GM20000 (cell line): ENCODE measurements around the gene ATL3.

Experiments used
- DNase-seq: peaks from one replicate; pipeline ENCODE4 v3.0.0; 2012; ENCODE audit warnings: low spot score
- TF ChIP-seq, protein P1 (sequence below): IDR thresholded peaks from 2 replicates; pipeline ENCODE4 v1.5.1; 2012; ENCODE audit warnings: mild to moderate bottlenecking, control low read depth; ENCODE audit errors: extremely low read depth, missing control alignments

Gene ATL3

DNA sequence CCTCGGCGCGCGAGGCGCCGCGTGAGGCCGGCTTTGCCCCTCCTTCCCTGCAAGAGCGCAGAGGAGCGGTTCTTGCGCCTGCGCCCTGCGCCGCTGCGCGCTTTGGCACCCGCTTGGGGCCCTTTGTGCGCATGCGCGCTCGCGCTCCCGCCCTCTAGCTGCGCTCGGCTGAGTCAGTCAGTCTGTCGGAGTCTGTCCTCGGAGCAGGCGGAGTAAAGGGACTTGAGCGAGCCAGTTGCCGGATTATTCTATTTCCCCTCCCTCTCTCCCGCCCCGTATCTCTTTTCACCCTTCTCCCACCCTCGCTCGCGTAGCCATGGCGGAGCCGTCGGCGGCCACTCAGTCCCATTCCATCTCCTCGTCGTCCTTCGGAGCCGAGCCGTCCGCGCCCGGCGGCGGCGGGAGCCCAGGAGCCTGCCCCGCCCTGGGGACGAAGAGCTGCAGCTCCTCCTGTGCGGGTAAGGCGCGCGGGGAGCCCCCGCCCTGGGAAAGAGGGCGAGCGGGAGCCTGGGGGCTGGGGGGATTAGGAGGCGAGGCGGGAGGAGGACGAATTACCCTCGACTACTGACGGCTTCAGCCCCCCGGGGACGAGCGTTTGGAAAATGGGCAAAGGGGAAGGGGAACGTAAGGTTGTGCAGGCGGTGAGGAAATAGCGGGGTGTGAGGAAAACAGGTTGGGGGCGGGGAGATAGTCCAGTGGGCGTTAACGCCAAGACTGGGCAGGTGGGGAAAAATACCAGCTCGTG lies 10.3 kb upstream of the ATL3 start, which contains the start of gene RTN3:
RTN3 (plus strand) TSS at position 180 of the 745 bp plus-strand sequence; CDS start at position 317, 137 bp downstream.
- TF ChIP-seq, protein P1, sequence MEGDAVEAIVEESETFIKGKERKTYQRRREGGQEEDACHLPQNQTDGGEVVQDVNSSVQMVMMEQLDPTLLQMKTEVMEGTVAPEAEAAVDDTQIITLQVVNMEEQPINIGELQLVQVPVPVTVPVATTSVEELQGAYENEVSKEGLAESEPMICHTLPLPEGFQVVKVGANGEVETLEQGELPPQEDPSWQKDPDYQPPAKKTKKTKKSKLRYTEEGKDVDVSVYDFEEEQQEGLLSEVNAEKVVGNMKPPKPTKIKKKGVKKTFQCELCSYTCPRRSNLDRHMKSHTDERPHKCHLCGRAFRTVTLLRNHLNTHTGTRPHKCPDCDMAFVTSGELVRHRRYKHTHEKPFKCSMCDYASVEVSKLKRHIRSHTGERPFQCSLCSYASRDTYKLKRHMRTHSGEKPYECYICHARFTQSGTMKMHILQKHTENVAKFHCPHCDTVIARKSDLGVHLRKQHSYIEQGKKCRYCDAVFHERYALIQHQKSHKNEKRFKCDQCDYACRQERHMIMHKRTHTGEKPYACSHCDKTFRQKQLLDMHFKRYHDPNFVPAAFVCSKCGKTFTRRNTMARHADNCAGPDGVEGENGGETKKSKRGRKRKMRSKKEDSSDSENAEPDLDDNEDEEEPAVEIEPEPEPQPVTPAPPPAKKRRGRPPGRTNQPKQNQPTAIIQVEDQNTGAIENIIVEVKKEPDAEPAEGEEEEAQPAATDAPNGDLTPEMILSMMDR, result no peak
- DNase-seq, result peak; percentile 97

DNA sequence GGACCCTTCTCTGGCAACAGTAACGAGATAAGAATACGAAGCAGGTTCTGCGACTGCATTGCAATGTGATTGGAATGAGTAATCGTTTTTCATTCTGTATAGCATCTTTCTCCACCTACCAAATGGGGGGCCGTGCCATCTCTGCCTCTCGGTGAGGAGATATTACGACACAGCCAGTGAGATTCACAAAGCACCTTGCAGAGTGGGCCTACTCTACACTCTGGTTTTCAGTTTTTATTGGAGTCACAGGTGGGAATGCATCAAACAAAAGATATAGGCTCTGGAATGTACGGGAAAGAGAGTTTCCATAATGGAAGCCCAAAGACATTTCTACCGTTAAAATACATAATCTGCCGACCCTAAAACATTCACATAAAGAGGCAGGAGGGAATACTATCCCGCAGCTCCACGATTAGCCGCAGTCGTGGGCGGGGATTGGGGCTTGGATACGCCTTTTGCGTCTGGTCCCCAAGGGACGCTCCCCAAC lies 9.7 kb upstream of the ATL3 start:
- TF ChIP-seq, protein P1, result no peak
- DNase-seq, result peak; percentile 32

DNA sequence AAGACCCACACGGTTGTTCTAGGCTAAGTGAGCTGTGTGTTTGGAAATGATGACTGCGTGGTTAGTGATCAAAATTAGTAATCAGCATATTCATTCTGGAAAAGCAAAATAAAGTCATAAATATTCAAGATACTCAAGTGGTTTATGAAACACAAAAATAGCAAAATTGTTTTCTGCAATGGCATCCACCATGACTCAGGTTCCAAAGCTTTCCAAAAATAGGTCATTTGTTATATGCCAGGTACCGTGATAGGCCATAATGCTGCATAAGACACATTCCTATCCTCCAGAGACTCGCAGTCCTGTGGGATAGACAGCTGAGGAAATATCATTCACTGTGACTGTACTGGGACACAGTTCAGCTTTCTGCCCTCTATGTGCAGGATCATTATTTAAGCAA lies 2.4 kb upstream of the ATL3 start:
- DNase-seq, result no peak
- TF ChIP-seq, protein P1, result no peak

DNA sequence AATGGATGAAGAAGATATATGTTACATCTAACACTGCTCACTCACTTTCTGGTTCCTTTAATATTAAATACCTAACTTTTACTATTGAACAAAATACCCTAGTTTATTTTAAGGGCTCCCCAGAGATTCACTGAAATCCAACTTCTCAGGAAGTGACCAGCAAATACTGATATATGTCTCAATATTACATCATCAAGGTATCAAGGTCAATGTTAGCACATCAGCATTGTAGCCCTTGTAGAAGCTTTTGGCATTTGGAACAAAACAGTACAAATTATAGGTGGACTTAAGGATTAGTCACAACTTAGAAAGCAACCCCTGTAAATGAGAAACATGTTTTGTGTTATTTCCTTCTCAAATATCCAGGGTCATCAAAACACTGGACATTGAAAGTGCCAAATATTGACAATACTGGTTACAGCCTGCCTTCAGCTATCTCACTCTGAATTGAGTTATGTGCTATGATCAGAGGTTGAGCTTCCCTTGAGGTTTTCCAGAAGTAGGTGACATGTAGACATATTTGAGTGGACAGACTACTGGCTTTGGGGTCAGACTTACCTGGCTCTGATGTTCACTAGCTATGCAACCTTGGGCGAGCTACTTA lies 1.9 kb upstream of the ATL3 start:
- no peak for DNase-seq
- TF ChIP-seq, protein P1, result no peak

DNA sequence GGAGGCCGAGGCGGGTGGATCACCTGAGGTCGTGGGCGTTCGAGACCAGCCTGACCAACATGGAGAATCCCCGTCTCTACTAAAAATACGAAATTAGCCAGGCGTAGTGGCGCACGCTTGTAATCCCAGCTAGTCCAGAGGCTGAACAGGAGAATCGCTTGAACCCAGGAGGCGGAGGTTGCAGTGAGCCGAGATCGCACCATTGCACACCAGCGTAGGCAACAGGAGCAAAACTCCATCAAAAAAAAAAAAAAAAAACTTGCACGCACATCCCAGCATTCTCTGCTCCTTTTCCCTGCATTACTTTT lies 934 bp upstream of the ATL3 start:
- TF ChIP-seq, protein P1, result no peak
- no peak for DNase-seq

DNA sequence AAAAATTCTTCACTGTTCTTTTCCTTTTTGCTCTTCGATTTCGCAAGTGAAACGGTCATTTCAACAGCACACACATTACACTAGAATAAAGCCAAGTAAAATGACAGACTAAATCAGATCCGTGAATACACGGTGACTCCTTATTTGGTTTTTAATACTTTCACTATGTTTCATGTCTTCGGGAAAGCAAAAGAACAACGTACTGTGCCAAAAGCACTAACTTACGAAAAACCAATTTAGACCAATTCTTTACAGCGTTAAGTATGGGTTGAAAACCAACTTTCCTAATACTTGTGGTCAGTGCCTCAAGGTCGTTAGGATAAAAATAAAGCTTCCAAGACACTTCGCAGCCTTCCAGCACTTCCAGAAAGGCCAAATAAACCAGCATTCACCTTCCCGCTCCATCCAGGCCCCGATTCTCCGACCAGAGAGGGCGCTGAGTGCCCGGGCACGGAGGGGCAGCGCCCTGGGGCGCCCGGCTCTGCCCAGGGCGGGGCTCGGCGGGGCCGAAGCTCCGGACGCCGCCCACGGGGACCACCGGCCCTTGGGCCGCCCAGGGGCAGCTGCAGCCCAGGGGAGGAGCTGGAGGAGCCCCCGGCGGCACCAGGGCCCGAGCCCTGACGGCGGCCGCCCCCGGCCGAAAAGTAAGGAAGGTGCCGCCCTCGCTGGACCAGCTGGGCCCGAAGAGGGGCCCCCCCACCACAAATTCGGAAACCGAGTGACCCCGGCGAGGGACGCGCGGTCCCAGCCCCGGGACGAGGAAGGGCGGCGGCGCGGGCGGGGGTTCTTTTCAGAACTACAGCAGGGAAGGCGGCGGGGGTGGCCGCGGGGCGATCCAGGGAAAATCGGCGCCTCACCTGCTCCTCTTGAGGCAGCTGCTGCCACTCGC lies 499 bp downstream of the ATL3 start:
- DNase-seq, result peak; percentile 70

More for the DNA sequence above, 499 bp downstream of the ATL3 start:
- TF ChIP-seq, protein P1, result peak; percentile 61
